ENCODE data around the gene KCNN1.
"Not testable (repeated sequence)": the region's sequence is repeated elsewhere in the genome, so short reads cannot be mapped to it uniquely, and the experiment has no call there.

Gene KCNN1

GRCh38 chr19:18031401-18031800, 64.5 kb downstream of the KCNN1 start:
- DNase-seq, result not testable (repeated sequence)

GRCh38 chr19:18032102-18032501, 65.2 kb downstream of the KCNN1 start:
- DNase-seq, result not testable (repeated sequence)

- DNase-seq, result no peak
Measured at GRCh38 chr19:18041054-18041453, 74.1 kb downstream of the KCNN1 start.

- no peak for DNase-seq
Measured at GRCh38 chr19:18043676-18044075, 76.8 kb downstream of the KCNN1 start.

GRCh38 chr19:18044825-18045304, 78.0 kb downstream of the KCNN1 start:
- DNase-seq, result peak; percentile 70

- no peak for DNase-seq
Measured at GRCh38 chr19:18045307-18046050, 78.6 kb downstream of the KCNN1 start.

- no peak for DNase-seq
Measured at GRCh38 chr19:18046059-18046718, 79.3 kb downstream of the KCNN1 start.

- DNase-seq, result peak; percentile 86
Measured at GRCh38 chr19:18049385-18049784, 82.5 kb downstream of the KCNN1 start.

Measured in right hindlimb (tissue), 1 donor.